ENCODE data around the gene MYH7B. TPM values are rescaled to one million over a fixed set of nuclear protein-coding genes. Genes with fewer than 3 reads are reported as not detected.

The MYH7B gene
- total RNA-seq, 1 experiment from 2014 or later, result 0.74 TPM

DNA sequence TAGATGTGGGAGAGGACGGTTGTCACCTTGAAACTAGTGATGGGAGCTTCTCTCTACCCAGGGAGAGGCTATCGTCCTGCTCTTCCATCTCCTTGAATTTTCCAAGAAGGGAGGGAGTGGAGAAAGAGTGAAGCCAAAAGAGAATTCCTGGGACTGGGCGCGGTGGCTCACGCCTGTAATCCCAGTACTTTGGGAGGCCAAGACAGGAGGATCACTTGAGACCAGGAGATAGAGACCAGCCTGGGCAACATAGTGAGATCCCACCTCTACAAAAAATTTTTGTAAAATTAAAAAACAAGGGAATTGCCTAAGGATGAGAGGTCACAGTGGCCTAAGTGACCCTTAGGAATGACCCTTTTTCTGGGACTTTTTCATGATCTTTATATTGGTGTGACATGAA, 8.8 kb downstream of the MYH7B start:
- TF ChIP-seq SP1 (IDR thresholded peaks at IDR 0.05; ENCODE audit: low read depth) (no peak), EZH2phosphoT487 (IDR thresholded peaks at IDR 0.05; ENCODE audit: borderline replicate concordance) (no peak), SRF (IDR thresholded peaks at IDR 0.05; ENCODE audit: low read depth) (no peak), POLR2AphosphoS5 (IDR thresholded peaks at IDR 0.05; ENCODE audit: low read depth, low read length) (no peak), RAD21 (IDR thresholded peaks at IDR 0.05; ENCODE audit: low read depth) (no peak), CBX3 (IDR thresholded peaks at IDR 0.05; ENCODE audit: low read depth) (no peak), TCF7L2 (IDR thresholded peaks at IDR 0.05; ENCODE audit: borderline replicate concordance, extremely low read depth, insufficient read depth, insufficient read length) (no peak), YY1 (IDR thresholded peaks at IDR 0.05; ENCODE audit: extremely low read depth, insufficient replicate concordance, low read depth, low read length) (no peak), SIN3A (IDR thresholded peaks at IDR 0.05; ENCODE audit: low read depth) (no peak)
- TF ChIP-seq, protein P1, sequence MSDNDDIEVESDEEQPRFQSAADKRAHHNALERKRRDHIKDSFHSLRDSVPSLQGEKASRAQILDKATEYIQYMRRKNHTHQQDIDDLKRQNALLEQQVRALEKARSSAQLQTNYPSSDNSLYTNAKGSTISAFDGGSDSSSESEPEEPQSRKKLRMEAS (IDR thresholded peaks at IDR 0.05), result no peak
- TF ChIP-seq, protein P2, sequence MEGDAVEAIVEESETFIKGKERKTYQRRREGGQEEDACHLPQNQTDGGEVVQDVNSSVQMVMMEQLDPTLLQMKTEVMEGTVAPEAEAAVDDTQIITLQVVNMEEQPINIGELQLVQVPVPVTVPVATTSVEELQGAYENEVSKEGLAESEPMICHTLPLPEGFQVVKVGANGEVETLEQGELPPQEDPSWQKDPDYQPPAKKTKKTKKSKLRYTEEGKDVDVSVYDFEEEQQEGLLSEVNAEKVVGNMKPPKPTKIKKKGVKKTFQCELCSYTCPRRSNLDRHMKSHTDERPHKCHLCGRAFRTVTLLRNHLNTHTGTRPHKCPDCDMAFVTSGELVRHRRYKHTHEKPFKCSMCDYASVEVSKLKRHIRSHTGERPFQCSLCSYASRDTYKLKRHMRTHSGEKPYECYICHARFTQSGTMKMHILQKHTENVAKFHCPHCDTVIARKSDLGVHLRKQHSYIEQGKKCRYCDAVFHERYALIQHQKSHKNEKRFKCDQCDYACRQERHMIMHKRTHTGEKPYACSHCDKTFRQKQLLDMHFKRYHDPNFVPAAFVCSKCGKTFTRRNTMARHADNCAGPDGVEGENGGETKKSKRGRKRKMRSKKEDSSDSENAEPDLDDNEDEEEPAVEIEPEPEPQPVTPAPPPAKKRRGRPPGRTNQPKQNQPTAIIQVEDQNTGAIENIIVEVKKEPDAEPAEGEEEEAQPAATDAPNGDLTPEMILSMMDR (IDR thresholded peaks at IDR 0.05 in 2 of 3, conservative IDR thresholded peaks at IDR 0.05 in 1 of 3; ENCODE audit: borderline replicate concordance in 1 of 3, insufficient read depth in 1 of 3, low read depth in 2 of 3, low read length in 2 of 3), result no peak
- TF ChIP-seq, protein P3, sequence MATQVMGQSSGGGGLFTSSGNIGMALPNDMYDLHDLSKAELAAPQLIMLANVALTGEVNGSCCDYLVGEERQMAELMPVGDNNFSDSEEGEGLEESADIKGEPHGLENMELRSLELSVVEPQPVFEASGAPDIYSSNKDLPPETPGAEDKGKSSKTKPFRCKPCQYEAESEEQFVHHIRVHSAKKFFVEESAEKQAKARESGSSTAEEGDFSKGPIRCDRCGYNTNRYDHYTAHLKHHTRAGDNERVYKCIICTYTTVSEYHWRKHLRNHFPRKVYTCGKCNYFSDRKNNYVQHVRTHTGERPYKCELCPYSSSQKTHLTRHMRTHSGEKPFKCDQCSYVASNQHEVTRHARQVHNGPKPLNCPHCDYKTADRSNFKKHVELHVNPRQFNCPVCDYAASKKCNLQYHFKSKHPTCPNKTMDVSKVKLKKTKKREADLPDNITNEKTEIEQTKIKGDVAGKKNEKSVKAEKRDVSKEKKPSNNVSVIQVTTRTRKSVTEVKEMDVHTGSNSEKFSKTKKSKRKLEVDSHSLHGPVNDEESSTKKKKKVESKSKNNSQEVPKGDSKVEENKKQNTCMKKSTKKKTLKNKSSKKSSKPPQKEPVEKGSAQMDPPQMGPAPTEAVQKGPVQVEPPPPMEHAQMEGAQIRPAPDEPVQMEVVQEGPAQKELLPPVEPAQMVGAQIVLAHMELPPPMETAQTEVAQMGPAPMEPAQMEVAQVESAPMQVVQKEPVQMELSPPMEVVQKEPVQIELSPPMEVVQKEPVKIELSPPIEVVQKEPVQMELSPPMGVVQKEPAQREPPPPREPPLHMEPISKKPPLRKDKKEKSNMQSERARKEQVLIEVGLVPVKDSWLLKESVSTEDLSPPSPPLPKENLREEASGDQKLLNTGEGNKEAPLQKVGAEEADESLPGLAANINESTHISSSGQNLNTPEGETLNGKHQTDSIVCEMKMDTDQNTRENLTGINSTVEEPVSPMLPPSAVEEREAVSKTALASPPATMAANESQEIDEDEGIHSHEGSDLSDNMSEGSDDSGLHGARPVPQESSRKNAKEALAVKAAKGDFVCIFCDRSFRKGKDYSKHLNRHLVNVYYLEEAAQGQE (IDR thresholded peaks at IDR 0.05; ENCODE audit: low read depth), result no peak
- TF ChIP-seq, protein P4, sequence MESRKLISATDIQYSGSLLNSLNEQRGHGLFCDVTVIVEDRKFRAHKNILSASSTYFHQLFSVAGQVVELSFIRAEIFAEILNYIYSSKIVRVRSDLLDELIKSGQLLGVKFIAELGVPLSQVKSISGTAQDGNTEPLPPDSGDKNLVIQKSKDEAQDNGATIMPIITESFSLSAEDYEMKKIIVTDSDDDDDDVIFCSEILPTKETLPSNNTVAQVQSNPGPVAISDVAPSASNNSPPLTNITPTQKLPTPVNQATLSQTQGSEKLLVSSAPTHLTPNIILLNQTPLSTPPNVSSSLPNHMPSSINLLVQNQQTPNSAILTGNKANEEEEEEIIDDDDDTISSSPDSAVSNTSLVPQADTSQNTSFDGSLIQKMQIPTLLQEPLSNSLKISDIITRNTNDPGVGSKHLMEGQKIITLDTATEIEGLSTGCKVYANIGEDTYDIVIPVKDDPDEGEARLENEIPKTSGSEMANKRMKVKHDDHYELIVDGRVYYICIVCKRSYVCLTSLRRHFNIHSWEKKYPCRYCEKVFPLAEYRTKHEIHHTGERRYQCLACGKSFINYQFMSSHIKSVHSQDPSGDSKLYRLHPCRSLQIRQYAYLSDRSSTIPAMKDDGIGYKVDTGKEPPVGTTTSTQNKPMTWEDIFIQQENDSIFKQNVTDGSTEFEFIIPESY (IDR thresholded peaks at IDR 0.05; ENCODE audit: extremely low read depth, insufficient replicate concordance, low read length), result no peak
- RAD21 ChIA-PET (ENCODE audit: low non-redundant PET in 1 of 2, low total read pairs in 2 of 2, uncharacterized antibody in 2 of 2, unreplicated experiment in 2 of 2), result no interaction called here
- Histone ChIP-seq H3K9me3 (ENCODE audit: control insufficient read depth in 1 of 2, insufficient read depth in 1 of 2, low read depth in 1 of 2, low read length in 2 of 2) (no peaks in the 10 kb centered on the region), H3K4me3 (replicated peaks in 1 of 2; ENCODE audit: low read depth in 1 of 2, low read length in 2 of 2) (no peak overlapping the region), H3K79me2 (ENCODE audit: insufficient read depth, low read length) (no peaks in the 10 kb centered on the region), H3K9ac (ENCODE audit: low read length) (no peak overlapping the region), H3K9me2 (ENCODE audit: insufficient read depth) (no peaks in the 10 kb centered on the region), H3K27me3 (ENCODE audit: insufficient read depth, low read length) (no peaks in the 10 kb centered on the region), H2AFZ (ENCODE audit: low read depth, low read length, poor library complexity, severe bottlenecking) (no peak overlapping the region), H3K4me2 (ENCODE audit: low read length) (no peak overlapping the region), H3K4me1 (ENCODE audit: control insufficient read depth in 1 of 2, insufficient read depth in 2 of 2, low read length in 2 of 2) (peaks cover 0 to 7% of the 10 kb centered on the region in 2 experiments; a peak in 1 of 4 replicates), H3K27ac (ENCODE audit: low read depth, low read length) (no peak overlapping the region), H3K36me3 (ENCODE audit: control insufficient read depth in 1 of 2, insufficient read depth in 2 of 2, low read length in 2 of 2) (no peaks in the 10 kb centered on the region), H4K20me1 (ENCODE audit: insufficient read depth) (no peaks in the 10 kb centered on the region)
- POLR2A ChIA-PET, result no interaction called here
- DNase-seq (ENCODE audit: low read depth, low spot score) (no peak), ATAC-seq (no peak)
- BruUV-seq (replicated peaks), result no TSS peak
- intact Hi-C loops (cut with micrococcal nuclease), result no loop called here
- CTCF ChIA-PET, result no interaction called here
